HEK293 (cell line): Measurements from ENCODE around the gene ZNF275.

Source experiments
- HOXD13 ChIP-seq: sonication (generic); formaldehyde crosslinking; IDR thresholded peaks from 2 replicates; pipeline ENCODE4 v1.8.0; 2022; ENCODE audit warnings: missing genetic modification reagents, borderline replicate concordance
- ZBTB21 ChIP-seq: fragments of 450-650 bp; formaldehyde crosslinking; IDR thresholded peaks from 2 replicates; pipeline ENCODE4 v1.5.1; 2017; ENCODE audit warnings: missing biosample characterization, missing genetic modification characterization
- ZNF121 ChIP-seq: fragments of 450-650 bp; formaldehyde crosslinking; IDR thresholded peaks from 2 replicates; pipeline ENCODE4 v1.5.1; 2016; ENCODE audit warnings: missing biosample characterization, missing genetic modification characterization
- ZNF76 ChIP-seq: fragments of 450-650 bp; formaldehyde crosslinking; IDR thresholded peaks from 2 replicates; pipeline ENCODE4; 2016; ENCODE audit warnings: low read depth, missing biosample characterization, missing genetic modification characterization, borderline replicate concordance

GRCh38 chrX:153401133-153401764 is 67.3 kb downstream of the ZNF275 start, which contains the start of gene PNMA6E:
- no peak for TF ChIP-seq ZNF121 (tag by site-specific recombination)
- no peak for TF ChIP-seq HOXD13
- TF ChIP-seq ZBTB21 (tag by site-specific recombination) = no peak
- no peak for TF ChIP-seq ZNF76 (tag by site-specific recombination)
